HG03280 (cell line): ENCODE results near the gene AP3S2.
"Not testable (repeated sequence)": the region's sequence is repeated elsewhere in the genome, so short reads cannot be mapped to it uniquely, and the experiment has no call there.

ENCODE experiments used
- ATAC-seq: cut with Tn5 transposase; IDR thresholded peaks from one replicate; pipeline ENCODE4 v1.9.1; 2021; ENCODE audit warnings: mild to moderate bottlenecking, moderate library complexity; ENCODE audit not compliant: unreplicated experiment

Gene AP3S2

GRCh38 chr15:89893696-89894447 lies at the start of gene AP3S2:
Gene AP3S2, minus strand, starts transcription at chr15:89893994. Its CDS starts 45 bp downstream, at chr15:89893949.
- peak; percentile 92 for ATAC-seq

- no peak for ATAC-seq
Measured at GRCh38 chr15:89939910-89940309, 46.1 kb upstream of the AP3S2 start.

- ATAC-seq, result not testable (repeated sequence)
Measured at GRCh38 chr15:89939377-89939776, 45.6 kb upstream of the AP3S2 start.

GRCh38 chr15:89937365-89938350 lies 43.9 kb upstream of the AP3S2 start:
- ATAC-seq, result no peak

- ATAC-seq, result no peak
Measured at GRCh38 chr15:89936786-89937265, 43.0 kb upstream of the AP3S2 start.

- no peak for ATAC-seq
Measured at GRCh38 chr15:89936051-89936785, 42.4 kb upstream of the AP3S2 start.

- ATAC-seq, result no peak
Measured at GRCh38 chr15:89932880-89933279, 39.1 kb upstream of the AP3S2 start.

- no peak for ATAC-seq
Measured at GRCh38 chr15:89928421-89928820, 34.6 kb upstream of the AP3S2 start.

GRCh38 chr15:89926158-89926557 lies 32.4 kb upstream of the AP3S2 start:
- no peak for ATAC-seq

GRCh38 chr15:89917442-89918101 lies 23.8 kb upstream of the AP3S2 start:
- no peak for ATAC-seq

GRCh38 chr15:89916660-89917059 lies 22.9 kb upstream of the AP3S2 start:
- ATAC-seq, result no peak

- ATAC-seq, result no peak
Measured at GRCh38 chr15:89912674-89913396, 19.0 kb upstream of the AP3S2 start, which contains the start of gene ARPIN. Gene ARPIN, minus strand, starts transcription at chr15:89912952. Its CDS starts 117 bp downstream, at chr15:89912835.

GRCh38 chr15:89912145-89912673 lies 18.4 kb upstream of the AP3S2 start:
- no peak for ATAC-seq

- ATAC-seq, result no peak
Measured at GRCh38 chr15:89910891-89911626, 17.3 kb upstream of the AP3S2 start.

GRCh38 chr15:89909611-89910010 lies 15.8 kb upstream of the AP3S2 start:
- ATAC-seq, result no peak

- no peak for ATAC-seq
Measured at GRCh38 chr15:89908226-89908625, 14.4 kb upstream of the AP3S2 start.

GRCh38 chr15:89907289-89907688 lies 13.5 kb upstream of the AP3S2 start:
- ATAC-seq, result no peak

GRCh38 chr15:89905846-89906378 lies 12.1 kb upstream of the AP3S2 start:
- no peak for ATAC-seq
